Measurements from ENCODE around the gene HEATR9.

Gene HEATR9

GRCh38 chr17:35809855-35810461, 58.7 kb downstream of the HEATR9 start:
- DNase-seq (ENCODE audit: low read depth, low spot score) = no peak

- peak; percentile 99 for DNase-seq (ENCODE audit: low read depth, low spot score)
These were observed 59.5 kb downstream of the HEATR9 start, which contains the start of gene TAF15 for GRCh38 chr17:35808962-35809854. TSS of gene TAF15 (plus strand) at chr17:35809484. CDS start at chr17:35809570, 86 bp downstream.

- DNase-seq (ENCODE audit: low read depth, low spot score) = no peak
These were observed 60.3 kb downstream of the HEATR9 start for GRCh38 chr17:35808240-35808961.

- peak; percentile 55 for DNase-seq (ENCODE audit: low read depth, low spot score)
These were observed 61.1 kb downstream of the HEATR9 start for GRCh38 chr17:35807371-35808144.

Measured in astrocyte of the hippocampus (primary cell).